Adrenal gland (tissue), 12 donors: ENCODE data around the gene MRPS26. TPM values are rescaled to one million over a fixed set of nuclear protein-coding genes. Genes with fewer than 3 reads are reported as not detected.
"Not testable (repeated sequence)": the region's sequence is repeated elsewhere in the genome, so short reads cannot be mapped to it uniquely, and the experiment has no call there.

Source experiments
- DNase-seq, 7 donors: peaks; one replicate each; pipeline ENCODE4 v3.0.0-alpha.2; 2019 to 2020
- H3K27ac ChIP-seq, 5 donors: fragments of 200-600 bp; sonication (generic) in 4 of 5; 1 replicate in 3 of 5; 2 replicates in 2 of 5; pipeline versions ENCODE4 v1.5.1 to v1.8.0; 2016 to 2020; ENCODE audit warnings: mild to moderate bottlenecking in 1 of 5
- H3K27me3 ChIP-seq: fragments of 200-600 bp; 2 replicates; pipeline ENCODE4 v1.8.0; 2021
- H3K36me3 ChIP-seq, 2 donors: fragments of 200-600 bp; replicated peaks in 1 of 2; 1 replicate in 1 of 2; 2 replicates in 1 of 2; pipeline versions ENCODE4 v1.5.1 to v1.8.0; 2018 to 2022
- H3K4me1 ChIP-seq, 2 donors: fragments of 200-600 bp; replicated peaks in 1 of 2; 1 replicate in 1 of 2; 2 replicates in 1 of 2; pipeline versions ENCODE4 v1.5.1 to v1.8.0; 2018 to 2021
- H3K4me3 ChIP-seq, 4 donors: fragments of 200-600 bp; sonication (generic) in 3 of 4; one replicate each; pipeline ENCODE4 v1.5.1; 2016 to 2018
- H3K9me3 ChIP-seq, 3 donors: fragments of 200-600 bp; sonication (generic) in 1 of 3; replicated peaks in 1 of 3; 1 replicate in 2 of 3; 2 replicates in 1 of 3; pipeline versions ENCODE4 v1.5.1 to v1.8.0; 2016 to 2021
- CTCF ChIP-seq, 6 experiments: fragments of 450-650 bp in 4 of 6; fragments of 200-600 bp in 2 of 6; sonication (generic) in 1 of 6; IDR thresholded peaks; 1 replicate in 5 of 6; 2 replicates in 1 of 6; pipeline versions ENCODE4 v1.5.1 to v1.8.0; 2016 to 2021; ENCODE audit warnings: antibody characterized with exemption in 6 of 6, mild to moderate bottlenecking in 2 of 6, moderate library complexity in 1 of 6
- POLR2A ChIP-seq, 2 donors: fragments of 450-650 bp; IDR thresholded peaks; one replicate each; pipeline ENCODE4 v1.6.1; 2017; ENCODE audit warnings: antibody characterized with exemption in 2 of 2, mild to moderate bottlenecking in 2 of 2, moderate library complexity in 1 of 2
- WGBS, 4 donors: extraction: QIAGEN DNeasy Blood & Tissue Kit in 2 of 4; methylation state at CpG; one replicate each; pipeline versions ENCODE4 v1.1.5 to v1.1.7; 2013 to 2017; 5-methylcytosine and 5-hydroxymethylcytosine counted together
- intact Hi-C, 2 donors: fragments of 100-400 bp; cut with DNase I; formaldehyde crosslinking; loops; one replicate each; pipeline versions ENCODE4 v1.14.1 to v1.15.0; 2022 to 2023
- polyA plus RNA-seq, 3 donors: library from polyadenylated mRNA; stranded (reverse); fragments of 200-250 nt in 2 of 3; fragments of 350-450 nt in 1 of 3; fragmentation: Illumina TruSeq in 1 of 3; extraction: RNeasy Lipid Tissue Mini Kit (QIAGEN cat#74804) in 1 of 3; gene quantifications; one replicate each; pipeline ENCODE4 v1.2.3, GENCODE V29; 2013 to 2014
- total RNA-seq, 9 donors: library from RNA; depleted of rRNA in 4 of 9; stranded (reverse); fragments of >200 nt in 4 of 9; fragments of 120-200 nt in 1 of 9; fragmentation: NEBNext Ultra II Directional in 1 of 9; extraction: Animal tissue kit (Norgen Biotek cat#: 25700) in 1 of 9; gene quantifications; one replicate each; pipeline versions ENCODE4 v1.1.0 to v1.2.4, GENCODE V29; 2013 to 2023
- donor health status: healthy with polysubstance abuse.
- donor health status: Bipolar disorder and iron deficiency.
- donor health status: DM: yes; HTN: yes; CAD: no.
- donor health status: DM: no; HTN: no; CAD: no.
- donor health status: DM: no; HTN: no; CAD: no.
- donor health status: DM: yes; HTN: yes; CAD: no.

MRPS26 gene
- total and polyA plus RNA-seq, 12 donors, result 27.9 to 145 (median 84.0) TPM

- intact Hi-C loops, result no loop called here
- TF ChIP-seq CTCF (IDR thresholded peaks at IDR 0.05) (no peak), POLR2A (IDR thresholded peaks at IDR 0.05) (no peak)
- peak in 1 of 7 donors; percentile 17 for DNase-seq
- H3K4me3 ChIP-seq, result no peak overlapping the region
- H3K36me3 ChIP-seq, result peaks cover 0 to 5% of the 10 kb centered on the region in 2 donors
- H3K9me3 ChIP-seq, result no peaks in the 10 kb centered on the region
- 94 to 96% (median 95%) methylated on average over 7 of the region's 7 CpGs for WGBS, 4 donors
- no peak overlapping the region for H3K27ac ChIP-seq
- H3K4me1 ChIP-seq, result no peaks in the 10 kb centered on the region
- H3K27me3 ChIP-seq, result no peaks in the 10 kb centered on the region
Measured at GRCh38 chr20:3014179-3014578, 31.7 kb upstream of the MRPS26 start.

GRCh38 chr20:3014662-3015061 is 31.2 kb upstream of the MRPS26 start:
- DNase-seq, result peak in 1 of 7 donors; percentile 29
- intact Hi-C loops, result no loop called here
- Histone ChIP-seq H3K27ac (no peak overlapping the region), H3K4me1 (no peaks in the 10 kb centered on the region), H3K36me3 (peaks cover 0 to 5% of the 10 kb centered on the region in 2 donors), H3K9me3 (no peaks in the 10 kb centered on the region), H3K27me3 (no peaks in the 10 kb centered on the region), H3K4me3 (no peak overlapping the region)
- 86 to 96% (median 92%) methylated on average over 3 of the region's 3 CpGs for WGBS, 4 donors
- TF ChIP-seq CTCF (IDR thresholded peaks at IDR 0.05), result no peak
- TF ChIP-seq POLR2A (IDR thresholded peaks at IDR 0.05), result no peak

DNA sequence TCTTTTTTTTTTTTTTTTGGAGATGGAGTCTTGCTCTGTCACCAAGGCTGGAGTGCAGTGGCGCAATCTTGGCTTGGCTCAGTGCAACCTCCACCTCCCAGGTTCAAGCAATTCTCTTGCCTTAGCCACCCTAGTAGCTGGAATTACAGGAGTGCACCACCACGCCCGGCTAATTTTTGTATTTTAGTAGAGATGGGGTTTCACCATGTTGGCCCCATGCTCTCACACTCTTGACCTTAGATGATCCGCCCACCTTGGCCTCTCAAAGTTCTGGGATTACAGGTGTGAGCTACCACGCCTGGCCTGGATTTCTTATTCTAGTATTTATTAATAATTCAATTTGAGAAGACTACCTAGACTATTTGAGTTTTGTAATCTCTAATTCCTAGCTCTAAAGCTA is 30.6 kb upstream of the MRPS26 start:
- intact Hi-C loops, H3K9me3 ChIP-seq, H3K27me3 ChIP-seq, H3K36me3 ChIP-seq, H3K4me1 ChIP-seq, H3K4me3 ChIP-seq, H3K27ac ChIP-seq: not testable (repeated sequence)
- peak in 1 of 7 donors; percentile 21 for DNase-seq
- WGBS, 4 donors, result 91 to 98% (median 93%) methylated on average over 5 of the region's 5 CpGs

DNA sequence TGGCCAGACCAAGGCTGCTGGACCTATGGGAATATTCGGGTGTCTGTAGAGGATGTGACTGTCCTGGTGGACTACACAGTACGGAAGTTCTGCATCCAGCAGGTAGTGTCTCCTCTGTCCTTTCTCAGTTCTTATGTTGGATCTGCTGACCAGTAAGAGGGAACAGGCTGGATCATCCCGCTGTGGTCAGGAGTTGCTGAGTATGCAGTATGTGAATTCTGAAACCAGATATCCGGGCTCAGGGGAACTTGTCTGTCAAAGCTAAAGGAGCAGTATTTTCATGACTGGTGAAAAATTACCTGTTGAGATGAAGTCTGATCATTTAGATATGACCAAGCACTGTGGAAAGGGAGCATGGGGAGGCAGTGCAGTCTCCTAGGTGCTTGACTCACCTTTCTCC is 24.5 kb upstream of the MRPS26 start:
- H3K4me3 ChIP-seq, result no peak overlapping the region
- no peaks in the 10 kb centered on the region for H3K4me1 ChIP-seq
- H3K27me3 ChIP-seq, result no peaks in the 10 kb centered on the region
- H3K27ac ChIP-seq, result no peak overlapping the region
- WGBS, 4 donors, result 82 to 95% (median 86%) methylated on average over 2 to 4 of the region's 4 CpGs
- TF ChIP-seq POLR2A (IDR thresholded peaks at IDR 0.05) (no peak), CTCF (IDR thresholded peaks at IDR 0.05) (no peak)
- intact Hi-C loops, result no loop called here
- peaks cover 0 to 48% of the 10 kb centered on the region in 2 donors for H3K36me3 ChIP-seq
- H3K9me3 ChIP-seq, result no peaks in the 10 kb centered on the region
- peak in 1 of 7 donors; percentile 25 for DNase-seq

GRCh38 chr20:3021777-3022176 is 24.1 kb upstream of the MRPS26 start:
- TF ChIP-seq POLR2A (IDR thresholded peaks at IDR 0.05), result no peak
- no peak for TF ChIP-seq CTCF (IDR thresholded peaks at IDR 0.05)
- H3K9me3 ChIP-seq, result no peaks in the 10 kb centered on the region
- peaks cover 0 to 52% of the 10 kb centered on the region in 2 donors for H3K36me3 ChIP-seq
- H3K27ac ChIP-seq, result no peak overlapping the region
- H3K4me3 ChIP-seq, result no peak overlapping the region
- no peaks in the 10 kb centered on the region for H3K4me1 ChIP-seq
- intact Hi-C loops, result no loop called here
- DNase-seq, result no peak
- H3K27me3 ChIP-seq, result no peaks in the 10 kb centered on the region
- WGBS, 4 donors, result 91 to 100% (median 96%) methylated on average over 4 to 5 of the region's 5 CpGs

DNA sequence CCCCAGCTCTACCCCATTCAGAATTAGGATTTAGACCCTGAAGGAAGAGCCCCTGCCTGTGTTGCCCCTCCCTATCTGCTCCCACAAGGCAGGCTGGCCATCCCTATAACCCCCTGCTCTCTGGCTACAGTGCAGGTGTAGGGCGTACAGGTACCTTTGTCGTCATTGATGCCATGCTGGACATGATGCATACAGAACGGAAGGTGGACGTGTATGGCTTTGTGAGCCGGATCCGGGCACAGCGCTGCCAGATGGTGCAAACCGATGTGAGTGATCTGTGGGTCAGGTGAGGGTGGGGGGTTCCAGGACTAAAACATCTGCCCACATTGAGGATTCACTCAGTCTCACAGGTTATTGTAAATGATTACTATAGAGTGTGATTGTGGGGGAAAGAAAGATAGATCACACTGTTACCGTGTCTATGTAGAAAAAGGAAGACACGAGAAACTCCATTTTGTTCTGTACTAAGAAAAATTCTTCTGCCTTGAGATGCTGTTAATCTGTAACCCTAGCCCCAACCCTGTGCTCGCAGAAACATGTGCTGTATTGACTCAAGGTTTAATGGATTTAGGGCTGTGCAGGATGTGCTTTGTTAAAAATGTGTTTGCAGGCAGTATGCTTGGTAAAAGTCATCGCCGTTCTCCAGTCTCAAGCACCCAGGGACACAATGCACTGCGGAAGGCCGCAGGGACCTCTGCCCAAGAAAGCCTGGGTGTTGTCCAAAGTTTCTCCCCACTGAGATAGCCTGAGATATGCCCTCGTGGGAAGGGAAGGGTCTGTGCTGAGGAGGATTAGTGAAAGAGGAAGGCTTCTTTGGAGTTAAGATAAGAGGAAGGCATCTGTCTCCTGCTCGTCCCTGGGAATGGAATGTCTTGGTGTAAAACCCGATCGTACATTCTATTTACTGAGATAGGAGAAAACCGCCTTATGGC is 23.0 kb upstream of the MRPS26 start:
- WGBS, 4 donors, result 88 to 94% (median 89%) methylated on average over 20 of the region's 20 CpGs
- H3K27me3 ChIP-seq, H3K4me1 ChIP-seq, H3K9me3 ChIP-seq, intact Hi-C loops, H3K4me3 ChIP-seq, H3K27ac ChIP-seq: not testable (repeated sequence)
- peak in 1 of 7 donors; percentile 15 for DNase-seq
- H3K36me3 ChIP-seq, result peaks cover 0 to 60% of the 10 kb centered on the region in 2 donors
